ENCODE data around the gene CAPN2. TPM values are rescaled to one million over a fixed set of nuclear protein-coding genes. Genes with fewer than 3 reads are reported as not detected.

The CAPN2 gene
- total and polyA plus RNA-seq, 2 donors (not counting 1 experiment from before 2014, with no cell fraction given), result 63.9 to 79.6 TPM

GRCh38 chr1:223708651-223709268 is 3.6 kb upstream of the CAPN2 start:
- POLR2A ChIA-PET, result no interaction called here
- no peak overlapping the region for H3K27ac Mint-ChIP-seq
- no peak overlapping the region for H3K4me3 Mint-ChIP-seq
- peaks cover 16% of the 10 kb centered on the region for H3K4me1 Mint-ChIP-seq
- H3K27me3 Mint-ChIP-seq, result peaks cover 3% of the 10 kb centered on the region
- peaks cover 16 to 23% of the 10 kb centered on the region in 2 donors for H3K4me1 ChIP-seq (ENCODE audit: control insufficient read depth in 2 of 2, insufficient read depth in 2 of 2, low read length in 2 of 2)
- CTCF ChIA-PET, result interaction anchor here (0.6 to 1.9 kb wide), 4 partner anchors 11 to 40 kb away, joined by 4 to 10 read pairs (median 5); no protein-coding TSS in a partner anchor
- H3K27me3 ChIP-seq (replicated peaks in 1 of 4; ENCODE audit: control extremely low read depth in 1 of 4, control insufficient read depth in 3 of 4, insufficient read depth in 4 of 4, low read length in 3 of 4), result peaks cover 0 to 10% (median 0%) of the 10 kb centered on the region in 4 experiments
- no peaks in the 10 kb centered on the region for H3K36me3 ChIP-seq (replicated peaks in 1 of 2; ENCODE audit: control extremely low read depth in 1 of 2, control insufficient read depth in 1 of 2, extremely low read depth in 1 of 2, insufficient read depth in 2 of 2, low read length in 1 of 2)
- no peak overlapping the region for H3K4me3 ChIP-seq (ENCODE audit: control extremely low read depth in 1 of 5, extremely low read depth in 1 of 5, insufficient read depth in 1 of 5, low read depth in 2 of 5, low read length in 4 of 5)
- no peaks in the 10 kb centered on the region for H4K20me1 ChIP-seq (ENCODE audit: control insufficient read depth, insufficient read depth, low read length, poor library complexity, severe bottlenecking)
- DNase-seq (no peak), ATAC-seq (ENCODE audit: low read depth) (no peak)
- intact Hi-C loops (cut with micrococcal nuclease), result no loop called here
- no peaks in the 10 kb centered on the region for H3K9me3 Mint-ChIP-seq (ENCODE audit: insufficient read depth)
- no peak overlapping the region for H2AFZ ChIP-seq (ENCODE audit: insufficient read depth, low read depth, low read length, poor library complexity, severe bottlenecking)
- H3K9me3 ChIP-seq (ENCODE audit: control extremely low read depth in 1 of 3, control insufficient read depth in 2 of 3, insufficient read depth in 1 of 3, low read length in 2 of 3), result no peaks in the 10 kb centered on the region
- H3K4me2 ChIP-seq (replicated peaks; ENCODE audit: low read depth, low read length, poor library complexity, severe bottlenecking), result no peak overlapping the region
- no peak overlapping the region for H3K27ac ChIP-seq (ENCODE audit: low read length in 2 of 2)
- WGBS (ENCODE audit: insufficient coverage), result 100% methylated on average over 3 of the region's 3 CpGs
- peak; percentile 25 for TF ChIP-seq CTCF (IDR thresholded peaks at IDR 0.05)
- no peak for TF ChIP-seq EZH2 (IDR thresholded peaks at IDR 0.05; ENCODE audit: borderline replicate concordance, insufficient read depth, low read depth, low read length, poor library complexity, severe bottlenecking)
- no peaks in the 10 kb centered on the region for H3K79me2 ChIP-seq (ENCODE audit: control insufficient read depth, insufficient read depth, low read length)
- no peak overlapping the region for H3K9ac ChIP-seq (ENCODE audit: low read length)

- H3K4me1 ChIP-seq (ENCODE audit: control insufficient read depth in 2 of 2, insufficient read depth in 2 of 2, low read length in 2 of 2), result peaks cover 20 to 30% of the 10 kb centered on the region in 2 donors
- H3K79me2 ChIP-seq (ENCODE audit: control insufficient read depth, insufficient read depth, low read length), result no peaks in the 10 kb centered on the region
- H4K20me1 ChIP-seq (ENCODE audit: control insufficient read depth, insufficient read depth, low read length, poor library complexity, severe bottlenecking), result no peaks in the 10 kb centered on the region
- H3K36me3 ChIP-seq (replicated peaks in 1 of 2; ENCODE audit: control extremely low read depth in 1 of 2, control insufficient read depth in 1 of 2, extremely low read depth in 1 of 2, insufficient read depth in 2 of 2, low read length in 1 of 2), result no peaks in the 10 kb centered on the region
- H3K4me3 ChIP-seq (ENCODE audit: control extremely low read depth in 1 of 5, extremely low read depth in 1 of 5, insufficient read depth in 1 of 5, low read depth in 2 of 5, low read length in 4 of 5), result no peak overlapping the region
- ATAC-seq (ENCODE audit: low read depth), result no peak
- H3K9me3 Mint-ChIP-seq (ENCODE audit: insufficient read depth), result no peaks in the 10 kb centered on the region
- 100% methylated on average over 1 of the region's 3 CpGs for WGBS (ENCODE audit: insufficient coverage)
- H3K9ac ChIP-seq (ENCODE audit: low read length), result no peak overlapping the region
- DNase-seq, result no peak
- no peak overlapping the region for H3K4me2 ChIP-seq (replicated peaks; ENCODE audit: low read depth, low read length, poor library complexity, severe bottlenecking)
- no peak overlapping the region for H3K4me3 Mint-ChIP-seq
- no peak overlapping the region for H3K27ac ChIP-seq (ENCODE audit: low read length in 2 of 2)
- CTCF ChIA-PET, result interaction anchor here (1.7 to 4.7 kb wide), 2 partner anchors 11 to 40 kb away, joined by 6 to 78 read pairs; no protein-coding TSS in a partner anchor
- no peak for TF ChIP-seq EZH2 (IDR thresholded peaks at IDR 0.05; ENCODE audit: borderline replicate concordance, insufficient read depth, low read depth, low read length, poor library complexity, severe bottlenecking)
- TF ChIP-seq CTCF (IDR thresholded peaks at IDR 0.05), result no peak
- H3K9me3 ChIP-seq (ENCODE audit: control extremely low read depth in 1 of 3, control insufficient read depth in 2 of 3, insufficient read depth in 1 of 3, low read length in 2 of 3), result no peaks in the 10 kb centered on the region
- POLR2A ChIA-PET, result no interaction called here
- no peak overlapping the region for H3K27ac Mint-ChIP-seq
- H3K27me3 Mint-ChIP-seq, result peaks cover 3% of the 10 kb centered on the region
- peaks cover 0 to 5% (median 0%) of the 10 kb centered on the region in 4 experiments for H3K27me3 ChIP-seq (replicated peaks in 1 of 4; ENCODE audit: control extremely low read depth in 1 of 4, control insufficient read depth in 3 of 4, insufficient read depth in 4 of 4, low read length in 3 of 4)
- H3K4me1 Mint-ChIP-seq, result peaks cover 23% of the 10 kb centered on the region
- intact Hi-C loops (cut with micrococcal nuclease), result no loop called here
- no peak overlapping the region for H2AFZ ChIP-seq (ENCODE audit: insufficient read depth, low read depth, low read length, poor library complexity, severe bottlenecking)
Observed at GRCh38 chr1:223709598-223709997, 2.7 kb upstream of the CAPN2 start.
